RPMI8226 (cell line): ENCODE results near the gene WT1.

Source experiments
- DNase-seq: peaks from one replicate; pipeline ENCODE4 v3.0.0-alpha.2; 2015

WT1 gene

DNA sequence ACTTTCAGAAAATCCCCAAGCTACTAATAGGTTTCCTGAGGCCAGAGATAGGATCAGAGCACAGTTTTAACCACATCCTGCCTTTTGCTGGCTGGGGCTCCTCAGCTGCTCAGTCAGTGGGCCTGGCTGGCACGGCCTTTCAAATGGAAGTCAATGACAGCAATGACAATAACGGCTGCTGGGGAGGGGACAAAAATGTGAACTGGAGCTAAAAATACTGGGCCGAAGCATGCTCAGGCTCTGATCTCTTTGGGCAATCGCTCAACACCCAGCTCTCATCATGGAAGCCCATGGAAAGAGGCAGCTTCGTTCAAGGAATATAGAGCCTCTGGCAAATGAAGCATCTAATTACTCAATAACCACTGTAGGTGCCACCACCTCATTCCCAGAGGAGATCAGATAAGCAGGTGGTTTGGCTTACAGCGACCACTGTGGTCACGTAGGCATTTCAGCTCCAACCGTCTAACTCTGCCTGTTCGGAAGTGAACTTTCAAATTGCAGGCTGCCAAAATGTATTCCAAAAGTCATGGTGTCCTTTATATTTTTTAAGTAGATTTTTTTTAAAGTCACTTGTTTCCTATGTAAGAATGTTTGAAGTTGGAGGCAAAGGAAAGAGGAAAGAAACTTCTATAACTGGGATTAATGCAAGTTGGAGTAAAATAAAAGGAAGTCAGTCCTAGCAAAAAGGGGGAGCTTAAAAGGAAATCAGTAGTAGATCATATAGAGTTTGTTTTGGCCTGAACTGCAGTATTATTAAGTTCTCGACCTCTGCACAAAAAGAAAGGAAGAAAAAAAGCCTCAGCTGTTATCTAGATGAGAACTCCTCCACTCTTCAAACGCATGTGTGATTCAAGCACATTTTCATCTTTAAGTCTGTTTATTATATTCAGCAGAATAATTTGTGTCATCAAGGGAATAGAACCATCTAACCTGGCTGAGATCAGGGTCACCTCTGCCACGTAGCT is 14.1 kb downstream of the WT1 start:
- no peak for DNase-seq

DNA sequence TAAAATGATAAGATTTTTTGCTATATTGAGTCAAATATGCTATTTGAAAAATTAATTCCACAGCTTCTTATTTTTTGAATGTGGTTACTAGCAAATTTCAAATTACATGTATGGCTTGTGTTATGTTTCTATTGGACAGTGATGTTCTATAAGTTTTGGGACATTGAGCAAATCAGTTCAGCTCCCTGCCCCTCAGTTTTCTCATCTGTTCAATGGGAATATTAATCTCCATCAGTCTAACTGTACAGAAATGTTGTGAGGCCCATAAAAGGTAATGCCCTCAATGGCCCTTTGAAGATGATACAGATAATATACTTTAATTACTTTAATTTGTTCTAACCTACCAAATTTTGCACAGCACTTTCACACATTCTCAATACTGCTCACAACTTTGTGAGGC is 15.2 kb downstream of the WT1 start:
- no peak for DNase-seq

DNA sequence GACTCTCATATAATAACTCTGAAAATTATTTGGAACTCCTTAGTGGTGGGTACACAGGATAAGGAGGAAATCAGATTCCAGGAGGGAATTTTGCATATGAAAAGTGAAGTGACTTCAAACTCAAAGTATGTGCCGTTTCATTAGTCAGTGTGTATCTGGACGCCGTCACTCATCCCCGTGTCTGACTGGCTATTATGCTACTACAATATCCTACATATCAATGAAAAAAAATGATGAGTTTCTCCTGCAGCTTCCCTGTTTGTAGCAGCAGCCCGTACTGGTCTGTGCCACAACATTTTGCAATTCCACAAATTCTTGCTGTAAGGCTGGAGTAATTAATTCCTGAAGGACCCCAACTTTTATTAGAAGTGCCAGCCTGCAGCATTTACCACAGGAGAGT is 16.5 kb downstream of the WT1 start:
- no peak for DNase-seq

DNA sequence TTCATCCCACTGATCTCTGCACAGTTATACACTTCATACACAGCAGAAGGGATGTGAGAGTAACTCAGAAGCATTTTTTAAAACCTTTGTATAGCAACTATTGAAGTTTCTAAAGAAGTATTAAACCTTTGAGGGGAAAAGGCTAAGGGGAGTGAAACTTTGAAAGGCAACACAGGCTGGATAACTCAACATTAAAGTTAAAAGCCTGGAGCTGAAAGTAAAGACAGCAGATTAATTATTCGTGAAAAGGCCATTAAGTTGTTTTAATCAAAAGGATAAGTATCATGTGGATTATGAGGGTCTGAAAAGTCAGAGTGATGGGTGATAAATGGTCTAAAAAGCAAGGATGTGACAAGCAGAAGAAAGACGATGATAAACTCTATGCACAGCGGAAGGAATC is 17.5 kb downstream of the WT1 start:
- DNase-seq: no peak

DNA sequence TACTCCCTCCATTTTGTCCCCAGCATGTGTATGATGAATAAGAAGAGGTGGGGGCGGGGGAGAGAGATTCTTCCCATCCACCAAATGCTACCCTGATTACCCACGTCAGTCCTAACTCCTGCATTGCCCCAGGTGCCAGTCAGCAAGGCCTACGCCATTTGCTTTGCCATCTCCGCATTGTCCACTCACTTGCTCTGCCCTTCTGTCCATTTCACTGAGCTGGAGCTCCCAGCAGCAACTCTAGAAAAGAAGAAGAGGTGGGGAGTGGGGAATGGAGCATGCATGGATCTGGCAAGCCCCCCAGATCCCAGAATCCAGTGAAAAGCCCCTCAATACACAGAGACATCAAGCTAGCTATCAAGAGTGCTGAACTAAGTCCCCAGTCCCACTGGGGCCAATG is 19.0 kb downstream of the WT1 start:
- DNase-seq: no peak

DNA sequence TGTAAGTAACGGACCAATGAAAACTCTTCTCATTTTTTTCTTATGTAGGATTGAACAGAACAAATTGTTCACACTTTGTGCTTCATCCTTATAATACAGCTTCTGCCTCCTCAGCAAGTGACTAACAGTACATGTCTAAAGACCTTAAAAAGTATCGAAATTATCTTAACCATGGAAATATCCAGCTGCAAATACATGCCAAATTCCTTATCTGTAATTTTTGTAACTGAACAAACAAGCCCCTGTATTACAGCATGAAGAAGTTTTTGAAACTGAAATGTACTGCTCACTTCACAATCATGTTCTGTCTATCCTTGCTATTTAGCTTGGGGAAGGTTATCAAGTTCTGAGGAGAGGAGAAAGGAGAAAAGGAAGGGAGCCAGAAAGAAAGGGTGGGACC is 20.4 kb downstream of the WT1 start:
- no peak for DNase-seq

DNA sequence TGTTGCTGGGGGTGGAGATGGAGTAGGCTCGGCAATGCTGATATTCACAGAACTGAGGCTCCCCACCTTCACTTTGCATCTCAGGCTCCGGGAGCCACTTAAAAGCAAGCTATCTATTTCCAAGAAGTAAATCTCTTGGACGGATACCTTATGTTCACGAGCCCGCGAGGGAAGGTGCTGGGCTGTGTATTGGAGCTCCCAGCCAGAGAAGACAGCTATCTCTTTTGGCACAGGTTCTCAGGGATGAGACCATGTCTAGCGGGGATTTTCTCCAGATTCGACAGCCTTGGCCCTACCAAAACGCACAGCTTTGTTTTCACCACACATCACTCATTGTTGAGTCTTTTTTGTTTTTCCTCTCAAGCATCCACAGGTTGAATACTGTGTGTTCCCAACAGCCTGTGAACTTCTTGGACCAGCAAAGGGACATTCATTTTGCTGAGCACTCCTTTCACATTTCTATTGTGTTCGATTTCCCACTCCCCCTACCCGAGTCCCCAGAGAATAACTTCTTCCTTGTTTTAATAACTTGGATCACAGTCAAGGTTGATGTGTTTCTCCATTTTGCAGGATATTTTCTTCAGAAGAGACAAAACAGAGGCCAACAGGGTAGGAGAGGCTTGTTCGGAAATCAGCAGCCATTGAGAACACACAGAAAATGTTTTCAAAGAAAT is 23.3 kb downstream of the WT1 start:
- DNase-seq: no peak

DNA sequence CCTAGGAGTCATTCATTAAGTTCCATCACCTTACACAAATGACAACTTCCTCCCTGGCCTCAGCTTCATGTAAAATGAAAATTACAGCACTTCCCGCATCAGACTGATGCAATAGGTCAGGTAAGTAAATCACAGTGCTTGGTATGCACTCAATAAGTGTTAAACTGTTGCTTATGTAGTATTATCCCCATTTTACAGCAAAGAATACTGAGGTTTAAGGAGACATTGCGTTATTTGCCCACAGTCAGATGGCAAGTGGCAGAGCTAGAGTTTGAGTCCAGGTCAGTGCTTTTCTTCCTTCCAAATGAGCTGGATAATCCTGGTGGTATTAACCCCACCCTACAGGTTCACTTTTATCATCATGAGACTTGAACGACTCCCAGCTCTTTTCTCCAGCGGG is 29.7 kb downstream of the WT1 start:
- no peak for DNase-seq

DNA sequence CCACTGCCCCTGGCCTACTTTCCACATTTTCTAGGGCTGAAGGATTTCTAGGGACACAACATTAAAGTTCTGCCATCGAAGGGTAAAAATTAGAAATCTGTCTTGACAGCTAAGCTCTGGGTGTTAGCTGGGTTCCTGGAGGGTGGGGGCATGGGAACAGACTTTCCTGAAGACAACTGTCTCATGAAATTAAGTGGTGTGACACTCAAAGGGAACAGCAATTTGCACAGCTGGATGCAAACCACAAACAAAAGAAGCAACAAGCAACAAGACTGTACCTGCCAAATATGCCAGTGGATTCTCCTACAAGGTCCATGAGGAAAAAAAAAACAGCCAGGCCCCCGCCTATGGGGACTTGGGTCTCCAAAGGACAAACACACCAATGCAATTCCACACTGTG is 32.5 kb downstream of the WT1 start:
- DNase-seq: no peak

DNA sequence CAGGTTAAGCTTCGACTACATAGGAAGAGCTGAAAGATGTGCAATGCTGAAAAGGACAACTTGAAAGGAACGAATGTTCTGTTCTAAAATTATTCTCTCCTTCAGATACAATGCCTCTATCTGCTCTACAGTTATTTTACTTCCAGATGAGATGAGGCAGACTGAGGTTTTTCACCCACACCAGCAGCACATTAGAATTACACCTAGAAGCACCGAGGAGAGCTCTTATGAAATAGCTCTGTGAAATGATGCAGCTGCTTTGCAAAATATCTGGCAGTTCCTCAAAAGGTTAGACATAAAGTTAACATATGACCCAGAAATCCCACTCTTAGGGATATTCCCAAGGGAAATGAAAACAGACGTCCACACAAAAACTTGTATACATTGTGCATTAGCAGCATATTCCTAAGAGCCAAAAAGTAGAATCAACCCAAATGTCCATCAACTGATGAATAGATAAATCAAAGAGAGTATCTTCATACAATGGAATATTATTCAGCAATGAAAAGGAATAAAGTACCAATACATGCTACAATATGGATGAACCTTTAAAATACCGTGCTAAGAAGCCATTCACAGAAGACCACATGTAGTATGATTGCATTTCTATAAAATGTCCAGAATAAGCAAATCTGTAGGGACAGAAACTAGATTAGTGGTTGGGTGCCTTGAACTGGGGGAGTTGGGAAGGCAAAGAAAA is 34.5 kb downstream of the WT1 start:
- DNase-seq: no peak

DNA sequence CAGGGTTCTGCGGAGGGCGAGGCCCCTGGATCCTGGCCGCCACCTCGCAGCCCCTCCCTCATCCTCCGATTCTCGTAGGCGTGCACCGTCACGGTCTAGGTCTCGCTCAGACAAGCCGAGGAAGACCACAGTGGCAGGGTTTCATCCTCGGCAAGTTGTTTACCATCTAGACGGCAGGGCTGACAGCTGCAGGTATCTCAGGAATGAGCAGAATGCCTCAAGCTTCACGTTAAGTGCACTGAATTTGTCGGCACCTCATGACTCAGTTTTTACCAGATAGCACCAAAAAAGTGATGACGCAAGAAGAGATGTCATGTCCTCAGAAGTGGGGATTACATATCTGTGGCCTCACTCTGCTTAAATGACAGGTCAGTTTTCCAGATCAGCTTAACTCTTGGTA is 35.1 kb downstream of the WT1 start:
- no peak for DNase-seq

DNA sequence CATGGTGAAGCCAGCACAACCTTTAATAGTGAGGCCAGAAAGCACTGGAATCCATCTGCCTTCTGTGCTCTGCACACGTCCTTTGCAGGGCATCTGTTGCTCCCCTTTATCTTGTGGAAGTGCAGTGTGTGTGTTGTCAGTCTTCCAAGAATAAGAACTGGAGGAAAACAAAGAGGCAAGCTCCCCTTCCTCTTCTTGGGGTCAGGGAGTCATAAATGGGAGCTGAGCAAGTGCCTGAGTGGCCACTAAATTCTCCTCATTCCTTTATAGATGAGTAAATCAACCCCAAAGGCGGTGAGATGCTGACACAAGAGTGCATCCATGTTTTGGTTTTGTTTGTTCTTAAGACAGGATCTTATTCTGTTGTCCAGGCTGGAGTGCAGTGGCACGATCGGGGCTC is 38.3 kb downstream of the WT1 start:
- no peak for DNase-seq

DNA sequence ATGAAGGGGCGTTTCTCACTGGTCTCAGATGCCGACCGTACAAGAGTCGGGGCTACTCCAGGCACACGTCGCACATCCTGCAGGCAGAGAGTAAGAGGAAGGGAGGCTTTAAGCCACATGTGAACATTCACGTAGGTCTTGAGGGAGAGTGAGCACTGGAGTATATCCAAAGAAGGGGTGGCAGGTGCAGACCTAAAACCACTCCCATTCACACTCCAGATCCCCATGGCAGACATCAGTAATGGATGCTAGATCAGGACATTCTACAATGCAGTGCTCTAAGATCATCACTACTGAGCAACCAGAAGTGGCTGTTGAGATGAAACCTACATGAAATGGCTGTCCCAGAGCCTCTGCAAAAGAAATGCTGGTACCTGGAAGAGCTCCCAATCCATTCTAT is 39.0 kb downstream of the WT1 start:
- DNase-seq: no peak

DNA sequence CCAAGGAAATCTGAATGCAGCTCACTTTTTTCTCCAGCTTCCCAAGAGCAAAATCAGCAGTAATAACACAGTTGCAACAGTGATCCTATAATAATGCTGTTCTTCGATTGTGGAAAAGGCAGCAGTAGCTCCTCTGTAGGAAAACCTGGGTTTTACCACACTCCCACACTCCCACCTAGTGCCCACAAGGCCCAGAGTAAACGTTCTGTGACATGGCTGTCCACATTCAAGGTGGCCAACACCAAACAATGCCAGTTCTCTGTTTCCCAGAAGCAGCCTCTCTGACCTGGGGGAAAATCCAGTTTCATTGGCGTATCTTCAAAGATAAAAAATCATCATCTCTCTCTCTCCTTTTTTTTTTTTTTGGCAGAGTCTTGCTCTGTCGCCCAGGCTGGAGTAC is 40.2 kb downstream of the WT1 start:
- no peak for DNase-seq

DNA sequence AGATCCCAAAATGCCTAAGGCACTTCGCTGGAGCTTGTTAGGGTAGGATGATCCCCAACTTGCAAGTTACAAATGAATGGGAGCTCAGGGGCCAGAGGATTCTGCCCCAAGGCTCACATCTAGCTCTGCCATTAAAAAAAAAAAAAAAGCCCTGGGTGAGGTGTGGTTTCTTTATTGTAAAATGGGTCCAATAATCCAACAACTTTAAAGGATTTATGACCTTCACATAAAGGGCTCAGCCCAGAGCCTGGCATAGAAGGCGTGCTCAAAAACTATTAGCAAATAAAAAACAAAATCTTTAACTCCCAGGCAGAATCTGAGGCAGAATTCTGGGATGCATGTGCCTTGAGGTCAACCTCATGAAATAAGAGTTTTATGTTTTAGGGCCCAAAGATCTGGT is 42.5 kb downstream of the WT1 start:
- DNase-seq: no peak

DNA sequence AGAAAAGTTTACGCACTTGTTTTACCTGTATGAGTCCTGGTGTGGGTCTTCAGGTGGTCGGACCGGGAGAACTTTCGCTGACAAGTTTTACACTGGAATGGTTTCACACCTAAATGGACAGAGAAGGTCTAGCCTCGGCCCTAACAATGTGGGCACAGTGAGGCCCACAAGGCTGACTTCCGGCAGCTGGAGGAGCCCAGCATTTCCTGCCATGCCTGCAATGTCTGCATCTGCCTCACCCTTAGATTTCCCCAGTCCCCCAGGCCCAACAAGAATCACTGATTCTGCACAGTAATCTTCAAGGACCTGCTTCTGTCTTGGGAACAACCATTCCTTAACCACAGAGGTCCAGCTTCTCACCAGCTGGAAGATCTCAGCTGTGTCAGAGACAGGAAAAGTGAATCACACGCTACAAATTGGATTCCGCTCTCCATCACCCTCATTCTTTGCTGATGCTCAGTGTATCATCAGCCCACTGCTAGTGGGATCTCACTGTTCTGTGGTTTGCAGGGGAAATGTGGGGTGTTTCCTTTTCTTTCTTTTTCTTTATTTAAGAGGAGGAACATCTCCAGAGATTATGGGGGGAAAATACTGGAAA is 43.3 kb downstream of the WT1 start:
- no peak for DNase-seq

DNA sequence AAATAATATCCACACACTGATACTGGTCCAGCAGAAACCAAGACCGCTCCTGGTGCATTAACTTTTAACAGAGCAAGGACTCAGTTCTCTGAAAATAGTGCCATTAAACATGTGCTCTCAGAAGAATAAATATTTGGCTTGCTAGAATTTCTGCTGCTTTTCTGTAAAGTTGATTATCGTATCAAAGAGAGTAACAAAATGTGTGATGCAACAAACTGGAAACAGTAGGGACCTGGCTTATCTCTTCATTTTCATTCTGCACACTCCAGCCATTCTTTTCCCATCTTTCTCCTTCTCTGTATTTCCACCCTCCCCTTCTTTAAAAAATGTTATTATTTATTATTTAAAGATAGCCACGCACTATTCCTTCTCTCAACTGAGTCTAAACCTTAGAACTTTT is 43.9 kb downstream of the WT1 start:
- DNase-seq: no peak

DNA sequence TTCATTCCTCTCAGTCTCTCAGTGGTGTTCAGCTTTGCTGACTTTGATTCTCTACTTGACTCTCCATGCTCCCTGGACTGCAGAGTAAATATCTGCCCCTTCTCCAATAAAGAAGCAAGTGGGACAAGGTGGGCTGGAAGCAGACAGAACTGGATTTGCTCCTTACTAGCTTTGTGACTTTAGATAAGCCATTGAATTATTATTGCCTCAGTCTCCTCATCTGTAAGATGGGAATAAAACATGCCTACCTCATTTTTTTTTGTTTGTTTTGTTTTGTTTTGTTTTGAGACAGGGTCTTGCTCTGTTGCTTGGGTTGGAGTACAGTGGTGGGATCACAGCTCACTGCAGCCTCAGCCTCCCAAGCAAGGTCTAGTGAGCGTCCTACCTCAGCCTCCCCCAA is 44.6 kb downstream of the WT1 start:
- DNase-seq: no peak

DNA sequence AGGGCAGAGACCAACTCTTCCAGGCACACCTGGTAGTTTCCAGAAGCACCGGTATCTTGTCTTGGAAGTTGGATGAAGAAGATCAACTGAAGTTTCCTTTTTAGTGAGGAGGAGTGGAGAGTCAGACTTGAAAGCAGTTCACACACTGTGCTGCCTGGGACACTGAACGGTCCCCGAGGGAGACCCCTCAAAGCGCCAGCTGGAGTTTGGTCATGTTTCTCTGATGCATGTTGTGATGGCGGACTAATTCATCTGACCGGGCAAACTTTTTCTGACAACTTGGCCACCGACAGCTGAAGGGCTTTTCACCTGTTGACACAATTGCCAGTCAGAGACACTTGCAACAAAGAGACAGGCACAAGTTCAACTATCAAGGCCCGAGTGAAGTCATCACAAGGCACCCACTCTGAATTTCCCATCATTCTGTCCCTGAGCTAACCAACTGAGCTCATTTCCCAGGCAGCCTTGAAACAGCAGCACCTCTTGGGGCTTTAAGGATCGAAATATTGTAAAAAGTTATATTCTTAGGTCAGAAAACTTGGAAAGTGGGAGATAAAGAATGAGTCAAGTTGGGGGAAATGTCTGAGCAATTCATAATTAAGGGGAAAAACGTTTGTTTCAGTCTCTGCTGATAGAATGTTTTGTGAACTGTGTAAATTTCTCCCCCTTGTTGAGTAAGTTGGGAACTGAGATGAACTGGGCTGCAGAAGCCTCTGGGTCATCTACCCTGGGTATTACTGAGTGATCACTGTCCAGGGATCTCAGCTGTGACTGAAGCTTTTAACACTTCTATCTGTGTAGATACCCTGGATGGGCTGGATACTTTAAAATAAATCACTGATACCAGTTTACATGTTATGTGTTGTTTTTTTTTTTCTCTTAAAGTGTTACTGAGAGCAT is 46.2 kb downstream of the WT1 start:
- no peak for DNase-seq

DNA sequence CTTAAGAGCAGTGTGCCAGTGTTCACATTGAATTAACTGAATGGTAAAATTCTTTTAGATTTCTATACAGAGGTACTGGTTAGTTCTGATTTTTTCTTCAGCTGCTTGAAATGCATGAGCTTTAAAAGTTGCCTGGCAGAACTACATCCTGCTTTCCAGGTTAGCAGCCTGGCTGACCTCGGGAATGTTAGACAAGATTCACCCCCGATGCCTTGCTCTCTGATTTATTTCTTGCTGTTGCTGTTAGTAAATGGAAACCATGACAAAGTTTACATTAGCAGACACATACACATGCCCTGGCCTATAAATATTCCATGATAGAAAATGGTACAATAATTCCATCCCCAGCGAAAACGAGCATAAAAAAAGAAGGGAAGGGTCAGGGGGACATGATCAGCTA is 47.0 kb downstream of the WT1 start:
- no peak for DNase-seq

DNA sequence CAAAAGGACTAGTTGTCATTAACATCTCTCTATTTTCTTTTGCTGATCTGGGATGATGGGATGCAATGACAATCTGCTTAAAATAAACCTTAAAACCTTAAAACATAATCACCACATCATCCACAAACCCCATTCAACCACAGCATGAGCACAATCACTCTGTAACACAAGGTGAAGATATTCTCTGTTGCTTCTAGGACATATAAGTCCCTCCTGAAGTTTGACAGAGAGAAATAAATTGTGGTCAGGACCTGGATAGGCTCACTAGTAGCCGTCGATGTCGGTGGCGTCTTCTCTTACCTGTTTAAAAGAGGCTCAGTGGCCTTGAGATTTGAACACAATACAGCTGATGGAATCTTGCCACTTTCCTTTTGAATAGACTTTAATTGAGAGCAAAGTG is 47.9 kb downstream of the WT1 start:
- DNase-seq: no peak

DNA sequence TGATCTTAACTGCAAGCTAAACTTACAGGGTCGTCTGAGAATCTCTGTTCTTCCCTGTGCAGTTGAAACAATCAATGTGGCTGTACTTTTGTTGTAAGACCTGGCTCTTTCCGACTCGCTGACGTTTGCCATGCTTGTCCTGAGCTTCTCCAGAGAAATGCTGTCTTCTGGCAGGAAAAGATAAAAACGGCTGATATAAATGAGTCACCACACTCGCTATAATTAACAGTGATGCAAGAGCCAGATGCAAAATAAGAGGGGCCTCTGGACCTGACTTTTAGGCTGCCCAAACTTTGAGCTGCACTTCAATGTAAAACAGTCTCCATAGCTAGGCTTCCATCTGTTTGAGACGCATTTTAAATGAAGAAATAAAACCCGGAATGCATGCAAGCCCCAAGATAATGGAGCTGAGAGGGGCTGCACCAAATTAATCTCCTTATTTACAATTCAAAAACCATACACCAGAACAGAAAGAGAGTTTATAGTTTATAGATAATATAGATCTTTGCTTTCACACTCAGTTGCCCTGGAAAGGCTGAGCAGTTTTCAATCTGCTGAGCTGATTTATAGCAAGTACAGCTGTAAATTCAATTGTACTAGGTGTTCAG is 48.5 kb downstream of the WT1 start:
- DNase-seq: no peak
